H1 (cell line): ENCODE data around the gene TGFB2. TPM values are rescaled to one million over a fixed set of nuclear protein-coding genes. Genes with fewer than 3 reads are reported as not detected.

Experiments used
- CTCF ChIA-PET: fragments of 300-600 bp; sonication (Branson Sonifier 250); formaldehyde crosslinking; loops from one replicate; lab custom pipeline; 2021; ENCODE audit not compliant: partially characterized antibody; lab: Charles Lee
- POLR2A ChIA-PET: fragments of 300-600 bp; sonication (Branson Sonifier 250); formaldehyde crosslinking; loops from one replicate; lab custom pipeline; 2021; ENCODE audit warnings: inconsistent platforms; ENCODE audit not compliant: partially characterized antibody; lab: Charles Lee
- DNase-seq, 2 experiments: peaks; one replicate each; pipeline versions ENCODE4 v3.0.0 to v3.0.0-alpha.2; 2010 to 2022; ENCODE audit warnings: low spot score in 2 of 2, low read depth in 1 of 2, mixed read lengths in 1 of 2
- FAIRE-seq: peaks from 2 replicates; lab custom pipeline; 2011; peaks lifted over from hg19 to GRCh38; lab: Jason Lieb, UNC
- H2AFZ ChIP-seq: 2 replicates; pipeline ENCODE4 v1.8.1; 2012; ENCODE audit warnings: low read length, inconsistent platforms
- H2AK5ac ChIP-seq: 2 replicates; pipeline ENCODE4 v1.6.1; 2013; ENCODE audit warnings: low read depth, low read length
- H2BK120ac ChIP-seq: replicated peaks from 2 replicates; pipeline ENCODE3; 2013; ENCODE audit warnings: low read depth, low read length, inconsistent platforms
- H2BK12ac ChIP-seq: 2 replicates; pipeline ENCODE4 v1.6.1; 2013; ENCODE audit warnings: low read depth, low read length
- H2BK15ac ChIP-seq: 2 replicates; pipeline ENCODE4 v1.6.1; 2013; ENCODE audit warnings: low read length
- H2BK20ac ChIP-seq: 2 replicates; pipeline ENCODE4 v1.6.1; 2013; ENCODE audit warnings: low read length
- H2BK5ac ChIP-seq: 2 replicates; pipeline ENCODE4 v1.6.1; 2013; ENCODE audit warnings: low read depth, low read length
- H3K14ac ChIP-seq: 2 replicates; pipeline ENCODE4 v1.6.1; 2013; ENCODE audit warnings: inconsistent platforms; ENCODE audit not compliant: insufficient read length
- H3K18ac ChIP-seq: 2 replicates; pipeline ENCODE4 v1.6.1; 2013; ENCODE audit warnings: low read length; ENCODE audit errors: extremely low read depth
- H3K23ac ChIP-seq: 2 replicates; pipeline ENCODE4 v1.6.1; 2013; ENCODE audit warnings: inconsistent platforms; ENCODE audit not compliant: insufficient read length
- H3K23me2 ChIP-seq: 2 replicates; pipeline ENCODE4 v1.6.1; 2013; ENCODE audit warnings: low read depth, low read length
- H3K27ac ChIP-seq: 2 replicates; pipeline ENCODE4 v1.6.1; 2011; ENCODE audit warnings: low read depth, low read length, inconsistent platforms
- H3K27me3 ChIP-seq, 4 experiments: replicated peaks in 1 of 4; 1 replicate in 1 of 4; 2 replicates in 3 of 4; pipeline versions ENCODE4 v1.6.1 to v1.8.1; 2011 to 2013; ENCODE audit warnings: low read length in 3 of 4, mild to moderate bottlenecking in 3 of 4, inconsistent platforms in 2 of 4, mixed read lengths in 2 of 4, moderate library complexity in 1 of 4; ENCODE audit not compliant: control insufficient read depth in 3 of 4, insufficient read depth in 3 of 4; ENCODE audit errors: extremely low read depth in 1 of 4
- H3K36me3 ChIP-seq, 4 experiments: 2 replicates each; pipeline versions ENCODE4 v1.6.1 to v1.8.1; 2011 to 2013; ENCODE audit warnings: mild to moderate bottlenecking in 4 of 4, low read length in 3 of 4, moderate library complexity in 2 of 4, control low read depth in 1 of 4, inconsistent platforms in 1 of 4; ENCODE audit not compliant: insufficient read depth in 4 of 4, control insufficient read depth in 2 of 4
- H3K4ac ChIP-seq: replicated peaks from 2 replicates; pipeline ENCODE3; 2013; ENCODE audit warnings: low read length, low read depth, mixed read lengths, inconsistent platforms; ENCODE audit not compliant: insufficient read length
- H3K4me1 ChIP-seq, 4 experiments: replicated peaks in 1 of 4; 1 replicate in 1 of 4; 2 replicates in 3 of 4; pipeline versions ENCODE4 v1.6.1 to v1.8.1; 2011 to 2013; ENCODE audit warnings: low read length in 3 of 4, inconsistent platforms in 2 of 4, mixed read lengths in 1 of 4; ENCODE audit not compliant: insufficient read depth in 4 of 4, control insufficient read depth in 3 of 4
- H3K4me2 ChIP-seq, 2 experiments: 2 replicates each; pipeline versions ENCODE4 v1.6.1 to v1.8.1; 2011 to 2013; ENCODE audit warnings: low read depth in 2 of 2, low read length in 2 of 2, control low read depth in 1 of 2, inconsistent platforms in 1 of 2, mild to moderate bottlenecking in 1 of 2; ENCODE audit not compliant: insufficient read depth in 1 of 2
- H3K4me3 ChIP-seq, 4 experiments: fragments of 200-600, 300-600 bp in 1 of 4; sonication (generic), shearing (Covaris generic), sonication (Bioruptor Twin) in 1 of 4; 2 replicates each; pipeline versions ENCODE4 v1.5.1 to v1.8.1; 2011 to 2016; ENCODE audit warnings: low read length in 4 of 4, low read depth in 3 of 4, control low read depth in 2 of 4, inconsistent platforms in 2 of 4, mild to moderate bottlenecking in 2 of 4, mixed read lengths in 1 of 4, moderate library complexity in 1 of 4; ENCODE audit not compliant: insufficient read depth in 2 of 4; ENCODE audit errors: extremely low read depth in 1 of 4
- H3K56ac ChIP-seq: replicated peaks from 2 replicates; pipeline ENCODE3; 2013; ENCODE audit warnings: low read depth, mild to moderate bottlenecking, mixed read lengths, low read length, inconsistent platforms; ENCODE audit not compliant: insufficient read length
- H3K79me1 ChIP-seq: 2 replicates; pipeline ENCODE4 v1.6.1; 2013; ENCODE audit warnings: low read depth, low read length, control low read depth
- H3K79me2 ChIP-seq, 2 experiments: 2 replicates each; pipeline versions ENCODE4 v1.6.1 to v1.8.1; 2012 to 2013; ENCODE audit warnings: low read length in 2 of 2, mild to moderate bottlenecking in 2 of 2, inconsistent platforms in 1 of 2; ENCODE audit not compliant: insufficient read depth in 2 of 2, control insufficient read depth in 1 of 2
- H3K9ac ChIP-seq, 4 experiments: replicated peaks in 1 of 4; 1 replicate in 1 of 4; 2 replicates in 3 of 4; pipeline versions ENCODE4 v1.6.1 to v1.8.1; 2011 to 2013; ENCODE audit warnings: low read depth in 3 of 4, low read length in 3 of 4, control low read depth in 2 of 4, mild to moderate bottlenecking in 2 of 4, moderate library complexity in 2 of 4, inconsistent platforms in 1 of 4; ENCODE audit errors: extremely low read depth in 1 of 4
- H3K9me3 ChIP-seq, 2 experiments: 2 replicates each; pipeline versions ENCODE4 v1.6.1 to v1.8.1; 2012 to 2013; ENCODE audit warnings: mild to moderate bottlenecking in 2 of 2, moderate library complexity in 2 of 2, control low read depth in 1 of 2, inconsistent platforms in 1 of 2, low read depth in 1 of 2, low read length in 1 of 2, mixed read lengths in 1 of 2; ENCODE audit not compliant: insufficient read depth in 2 of 2
- H4K20me1 ChIP-seq, 2 experiments: replicated peaks in 1 of 2; 2 replicates each; pipeline versions ENCODE3 to v1.8.1; 2011 to 2013; ENCODE audit warnings: inconsistent platforms in 2 of 2, low read length in 2 of 2, mild to moderate bottlenecking in 1 of 2; ENCODE audit not compliant: insufficient read depth in 2 of 2, control insufficient read depth in 1 of 2
- H4K5ac ChIP-seq: 2 replicates; pipeline ENCODE4 v1.6.1; 2013; ENCODE audit warnings: low read length, low read depth, mixed read lengths, inconsistent platforms; ENCODE audit not compliant: insufficient read length
- H4K8ac ChIP-seq: 2 replicates; pipeline ENCODE4 v1.8.0; 2013; ENCODE audit warnings: mild to moderate bottlenecking, moderate library complexity, low read length, inconsistent platforms; ENCODE audit not compliant: insufficient read depth; ENCODE audit errors: extremely low read depth
- H4K91ac ChIP-seq: replicated peaks from 2 replicates; pipeline ENCODE3; 2013; ENCODE audit warnings: low read length, mixed read lengths, inconsistent platforms; ENCODE audit not compliant: insufficient read length
- ASH2L ChIP-seq: fragments of 200-600, 300-600 bp; sonication (generic); IDR thresholded peaks from one replicate; pipeline ENCODE4 v1.7.1; 2017; ENCODE audit warnings: low read length
- FOSL1 ChIP-seq: IDR thresholded peaks from 2 replicates; pipeline ENCODE4 v1.6.1; 2011; ENCODE audit warnings: mild to moderate bottlenecking, low read depth, low read length, moderate library complexity; ENCODE audit not compliant: insufficient read depth
- KDM4A ChIP-seq: IDR thresholded peaks from one replicate; pipeline ENCODE4 v1.7.1; 2012; ENCODE audit warnings: low read depth, mild to moderate bottlenecking, moderate library complexity, low read length, inconsistent platforms; ENCODE audit not compliant: severe bottlenecking
- POLR2AphosphoS5 ChIP-seq: IDR thresholded peaks from 2 replicates; pipeline ENCODE4 v1.6.1; 2011; ENCODE audit warnings: low read depth, low read length
- POU5F1 ChIP-seq: IDR thresholded peaks from 2 replicates; pipeline ENCODE4 v1.6.1; 2011; ENCODE audit warnings: low read depth, mild to moderate bottlenecking, low read length, moderate library complexity
- YY1 ChIP-seq: IDR thresholded peaks from 2 replicates; pipeline ENCODE4 v1.6.1; 2011; ENCODE audit warnings: low read depth, mild to moderate bottlenecking, low read length
- whole genome bisulfite sequencing, 2 experiments: shearing (Covaris generic) in 1 of 2; methylation state at CpG; one replicate each; pipeline versions ENCODE4 v1.1.6 to v1.1.7; 2013 to 2015; ENCODE audit warnings: low lambda C conversion rate in 2 of 2, mixed read lengths in 2 of 2, inconsistent platforms in 1 of 2, low coverage in 1 of 2, missing lambda C conversion rate in 1 of 2; ENCODE audit not compliant: insufficient replicate concordance in 2 of 2, insufficient coverage in 1 of 2, insufficient read length in 1 of 2; ENCODE audit errors: extremely low coverage in 1 of 2, missing lambda C conversion rate in 1 of 2; 5-methylcytosine and 5-hydroxymethylcytosine counted together
- polyA plus RNA-seq, 7 experiments: library from polyadenylated mRNA; depleted of rRNA in 3 of 7; stranded (reverse) in 5 of 7; unstranded in 2 of 7; fragments of >200 nt in 5 of 7; fragments of 200-250 nt in 2 of 7; gene quantifications; 1 replicate in 5 of 7; 2 replicates in 1 of 7; 4 replicates in 1 of 7; pipeline versions ENCODE4 v1.2.1 to v1.2.3, GENCODE V29; 2011 to 2013; ENCODE audit warnings: missing spikeins in 2 of 7, mixed read lengths in 2 of 7
- total RNA-seq: library from RNA; stranded (reverse); fragmentation: NEBNext Ultra II Directional; extraction: Animal tissue kit (Norgen Biotek cat#: 25700); gene quantifications from 2 replicates; pipeline ENCODE4 v1.2.1, GENCODE V29; 2021

The TGFB2 gene
- total and polyA plus RNA-seq, 2 of the 8 experiments (the other 6 are each of a cell fraction or from before 2014, with no cell fraction given) = 0.26 to 0.84 TPM

DNA sequence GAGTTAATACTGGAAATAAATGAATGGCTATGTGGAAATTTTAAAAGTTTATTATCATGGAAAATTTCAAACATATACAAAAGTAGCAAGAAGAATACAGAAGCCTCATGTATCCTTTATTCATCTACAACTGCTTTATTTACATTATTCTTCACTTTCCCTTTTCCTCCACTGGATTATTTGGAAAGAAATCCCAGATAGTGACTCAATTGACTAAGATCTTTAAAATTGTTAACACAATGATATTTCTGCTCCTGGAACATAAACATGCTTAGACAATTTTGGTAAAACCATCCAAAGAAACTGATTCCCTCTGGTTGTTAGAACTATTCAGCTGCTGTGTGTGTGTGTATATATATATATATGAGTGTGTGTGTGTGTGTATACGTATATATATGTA lies 116.2 kb downstream of the TGFB2 start:
- no peak for FAIRE-seq
- Histone ChIP-seq H3K27ac (no peak overlapping the region), H4K5ac (no peak overlapping the region), H4K91ac (no peak overlapping the region), H3K4me2 (no peak overlapping the region), H3K9me3 (no peaks in the 10 kb centered on the region), H3K27me3 (no peaks in the 10 kb centered on the region), H4K8ac (no peak overlapping the region), H3K4ac (no peak overlapping the region), H2AK5ac (no peak overlapping the region), H3K23me2 (no peaks in the 10 kb centered on the region), H2BK5ac (no peak overlapping the region), H3K4me1 (peaks cover 4 to 11% (median 9%) of the 10 kb centered on the region in 4 experiments; a peak in 5 of 7 replicates), H3K14ac (no peak overlapping the region), H3K23ac (no peak overlapping the region), H3K79me1 (no peaks in the 10 kb centered on the region), H3K56ac (no peak overlapping the region), H3K18ac (no peak overlapping the region), H2AFZ (no peak overlapping the region), H2BK12ac (no peak overlapping the region), H3K36me3 (no peaks in the 10 kb centered on the region), H2BK15ac (no peak overlapping the region), H2BK120ac (no peak overlapping the region), H3K9ac (no peak overlapping the region), H3K4me3 (no peak overlapping the region), H4K20me1 (no peaks in the 10 kb centered on the region), H2BK20ac (no peak overlapping the region), H3K79me2 (no peaks in the 10 kb centered on the region)
- TF ChIP-seq POU5F1 (no peak), FOSL1 (no peak), YY1 (no peak), KDM4A (no peak), POLR2AphosphoS5 (no peak), ASH2L (no peak)
- no peak for DNase-seq
- ChIA-PET POLR2A (no interaction called here), CTCF (interaction anchor here (1.4 kb wide), 1 partner anchor 7 kb away, joined by 4 read pairs; no protein-coding TSS in a partner anchor)
- 89% methylated on average over 1 of the region's 1 CpG; no CpG with 5 or more reads in 1 of the 2 experiments for WGBS, 2 experiments
